ENCODE data around the gene EVI5. TPM values are rescaled to one million over a fixed set of nuclear protein-coding genes. Genes with fewer than 3 reads are reported as not detected.
"Not testable (repeated sequence)": the region's sequence is repeated elsewhere in the genome, so short reads cannot be mapped to it uniquely, and the experiment has no call there.

The EVI5 gene
- total RNA-seq, 1 experiment from 2014 or later = 7.2 TPM

DNA sequence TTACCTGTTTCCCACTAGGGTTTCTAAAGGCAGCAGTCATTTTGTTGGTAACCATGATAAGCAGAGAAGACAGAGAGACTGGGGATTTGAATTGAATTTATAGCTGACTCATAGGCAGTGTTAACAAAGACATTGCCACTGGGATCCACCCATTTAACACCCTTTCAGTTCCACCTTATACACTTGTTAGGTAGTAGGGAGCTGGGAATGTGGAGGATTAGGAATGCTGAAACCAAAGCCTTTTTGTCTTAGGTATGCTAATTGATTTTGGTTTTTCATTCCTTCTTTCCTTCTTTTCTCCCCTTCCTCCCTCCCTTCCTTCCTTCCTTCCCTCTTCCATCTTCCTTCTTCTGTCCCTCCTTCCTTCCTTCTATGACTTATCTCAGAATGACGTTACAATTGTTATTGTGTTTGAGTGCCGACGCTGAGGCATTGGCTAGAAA is 7.5 kb upstream of the EVI5 start:
- DNase-seq (ENCODE audit: low read depth) = peak; percentile 17

- DNase-seq (ENCODE audit: low read depth) = no peak
Observed at GRCh38 chr1:92791487-92792066, 6.7 kb upstream of the EVI5 start.

DNA sequence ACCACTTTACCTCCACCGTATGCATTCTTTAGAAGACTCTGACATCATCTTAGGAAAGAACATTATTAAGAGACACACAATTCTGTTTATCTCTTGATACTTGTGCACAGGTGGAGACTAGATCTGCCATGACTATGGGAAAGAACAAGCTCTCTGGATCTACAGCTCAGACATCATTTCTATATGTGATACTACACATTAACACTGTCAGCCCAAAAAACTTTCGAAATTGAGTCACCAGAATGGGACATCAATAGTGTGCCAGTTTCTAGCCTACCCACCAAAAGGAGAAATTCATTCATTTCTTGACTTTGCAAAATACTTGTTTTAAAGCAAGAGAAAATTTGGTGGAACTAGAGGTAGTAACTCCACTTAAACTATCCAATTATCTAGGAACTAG is 6.0 kb upstream of the EVI5 start:
- no peak for DNase-seq (ENCODE audit: low read depth)

DNA sequence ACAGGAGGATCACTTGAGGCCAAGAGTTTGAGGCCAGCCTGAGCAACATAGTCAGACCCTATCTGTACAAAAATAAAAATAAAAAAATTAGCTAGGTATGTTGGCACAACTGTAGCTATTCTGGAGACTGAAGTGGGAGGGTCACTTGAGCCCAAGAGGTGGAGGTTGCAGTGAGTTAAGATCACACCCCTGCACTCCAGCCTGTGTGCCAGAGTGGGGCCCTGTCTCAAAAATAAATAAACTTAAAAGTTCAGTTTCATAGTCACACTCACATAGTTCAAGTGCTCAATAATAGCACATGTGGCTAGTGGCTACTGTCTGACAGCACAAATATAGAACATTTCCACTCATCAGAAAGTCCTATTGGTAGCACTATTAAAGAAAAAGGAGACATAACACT is 5.2 kb upstream of the EVI5 start:
- DNase-seq (ENCODE audit: low read depth) = no peak

DNA sequence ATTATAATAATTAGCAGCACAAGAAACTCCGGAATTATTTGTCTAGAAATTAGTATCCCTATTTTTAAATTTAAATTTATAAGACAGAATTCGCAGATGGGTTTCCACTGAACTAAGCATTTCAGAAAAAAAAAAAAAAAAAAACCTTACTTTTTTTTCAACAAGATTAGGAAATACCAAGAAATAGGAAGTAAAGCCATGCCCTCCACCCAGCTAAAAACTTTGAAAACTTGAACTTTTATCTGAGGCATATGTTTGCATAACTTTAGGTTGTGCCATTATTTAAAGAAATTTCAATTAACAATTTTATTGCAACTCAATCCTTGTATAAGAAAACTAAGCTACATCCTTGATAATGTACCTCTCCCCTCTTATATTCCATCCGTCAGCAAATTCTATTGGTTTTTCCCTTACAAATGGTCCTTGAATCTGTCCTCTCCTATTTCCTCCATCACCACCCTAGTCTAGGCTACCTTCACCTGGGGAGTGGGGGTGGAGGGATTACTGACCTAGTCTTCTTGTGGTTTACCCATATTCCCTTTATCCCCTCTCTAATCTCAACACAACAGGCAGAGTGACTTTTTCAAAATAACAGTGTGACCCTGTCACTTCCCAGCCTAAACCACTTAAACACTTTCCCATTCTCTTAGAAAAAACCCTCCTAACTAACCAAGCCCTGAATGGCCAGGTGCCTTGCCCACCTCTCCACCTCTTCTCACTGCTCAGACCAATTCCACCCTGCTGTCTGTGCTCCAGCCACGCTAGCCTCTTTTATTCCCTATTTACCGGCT is 1.4 kb upstream of the EVI5 start:
- no peak for DNase-seq (ENCODE audit: low read depth)

DNA sequence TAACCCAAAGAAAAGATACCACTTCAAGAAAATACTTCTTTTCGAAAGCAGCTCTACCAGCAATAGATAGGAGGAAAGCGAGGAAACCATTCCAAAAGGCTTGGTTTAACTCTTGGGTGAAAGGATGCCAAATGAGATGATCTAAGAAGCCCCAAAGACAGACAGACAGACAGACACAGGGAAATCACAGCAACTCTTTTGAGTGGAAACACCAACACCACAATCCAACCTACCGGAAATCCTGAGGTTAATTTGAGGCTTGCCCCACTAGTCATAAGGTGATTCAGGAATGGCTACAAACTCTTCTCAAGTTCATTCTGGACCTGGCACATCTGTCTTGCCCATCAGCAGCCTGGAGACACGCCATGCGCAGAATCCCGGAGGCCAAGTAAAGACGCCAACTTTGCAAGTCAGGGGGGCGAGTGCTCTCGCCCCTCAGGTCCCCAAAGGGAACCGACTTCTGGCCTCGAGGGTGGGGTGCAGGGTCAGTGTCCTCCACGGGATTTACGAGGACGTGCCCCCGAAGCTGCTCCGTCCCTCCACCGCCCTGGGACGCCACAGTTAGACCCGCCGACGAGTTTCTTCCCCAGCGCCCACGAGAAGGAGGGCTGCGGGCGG is 778 bp downstream of the EVI5 start:
- DNase-seq (ENCODE audit: low read depth) = peak; percentile 81

GRCh38 chr1:92783550-92783949 is 1.4 kb downstream of the EVI5 start:
- not testable (repeated sequence) for DNase-seq (ENCODE audit: low read depth)

GRCh38 chr1:92778376-92778775 is 6.5 kb downstream of the EVI5 start:
- DNase-seq (ENCODE audit: low read depth) = no peak

DNA sequence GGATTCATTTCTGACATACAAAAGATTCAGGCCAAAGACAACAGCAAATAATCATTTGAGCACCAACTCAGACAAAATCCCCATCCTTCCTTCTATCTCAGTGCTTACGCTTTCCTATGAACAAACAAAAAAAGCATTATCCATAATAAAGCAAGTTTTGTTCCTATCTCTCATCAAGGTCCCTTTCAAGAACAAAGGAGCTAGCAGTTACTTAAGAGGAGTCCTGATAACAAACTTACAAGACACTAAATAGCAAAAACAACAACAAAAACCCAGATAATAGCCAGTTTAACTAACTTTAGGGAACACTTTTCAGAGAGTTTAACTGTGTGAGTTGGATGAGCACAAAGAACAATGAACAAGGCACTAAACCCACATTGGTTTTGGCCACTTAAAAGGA is 10.5 kb downstream of the EVI5 start:
- DNase-seq (ENCODE audit: low read depth) = no peak

- not testable (repeated sequence) for DNase-seq (ENCODE audit: low read depth)
Observed at GRCh38 chr1:92773749-92774148, 11.2 kb downstream of the EVI5 start.

- no peak for DNase-seq (ENCODE audit: low read depth)
Observed at GRCh38 chr1:92769856-92770255, 15.1 kb downstream of the EVI5 start.

DNA sequence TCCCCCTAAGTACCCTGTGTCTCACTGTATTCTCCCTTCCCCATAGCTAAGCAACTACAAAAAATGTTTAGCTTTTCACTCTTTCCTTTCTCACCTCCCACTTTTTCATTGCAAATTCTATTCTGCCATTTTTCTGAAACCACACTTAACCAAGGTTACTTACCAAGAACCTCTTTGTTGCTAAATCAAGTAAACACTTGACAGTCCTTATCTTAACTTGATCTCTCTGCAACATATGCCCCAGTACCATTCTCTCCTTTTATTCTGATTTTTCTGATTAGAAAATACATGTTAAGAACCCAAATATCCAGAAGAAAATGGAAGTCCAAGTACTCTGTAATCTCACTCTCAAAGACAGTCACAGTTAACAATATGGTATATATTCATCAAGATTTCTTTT is 16.0 kb downstream of the EVI5 start:
- no peak for DNase-seq (ENCODE audit: low read depth)

DNA sequence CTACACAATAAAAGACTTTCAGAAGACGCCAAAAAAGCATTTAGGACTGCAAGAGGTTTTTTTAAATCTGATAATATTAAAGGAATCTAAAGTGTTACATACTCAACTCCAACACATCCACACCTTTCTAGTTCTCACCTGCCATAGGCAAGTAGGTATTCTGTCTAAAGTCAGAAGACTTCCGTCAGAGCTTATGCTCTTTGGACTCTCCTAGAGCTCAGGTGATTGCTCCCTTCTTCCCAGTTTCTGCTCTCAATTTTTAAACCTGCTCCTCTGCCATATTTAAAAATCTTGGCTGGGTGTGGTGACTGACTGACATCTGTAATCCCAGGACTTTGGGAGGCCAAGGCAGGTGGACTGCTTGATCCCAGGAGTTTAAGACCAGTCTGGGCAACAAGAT is 16.6 kb downstream of the EVI5 start:
- DNase-seq (ENCODE audit: low read depth) = no peak

- no peak for DNase-seq (ENCODE audit: low read depth)
Observed at GRCh38 chr1:92764116-92764515, 20.8 kb downstream of the EVI5 start.

- no peak for DNase-seq (ENCODE audit: low read depth)
Observed at GRCh38 chr1:92762355-92762754, 22.6 kb downstream of the EVI5 start.

GRCh38 chr1:92759361-92759760 is 25.5 kb downstream of the EVI5 start:
- DNase-seq (ENCODE audit: low read depth) = no peak

GRCh38 chr1:92756537-92756936 is 28.4 kb downstream of the EVI5 start:
- DNase-seq (ENCODE audit: low read depth) = no peak

GRCh38 chr1:92755541-92756461 is 29.1 kb downstream of the EVI5 start:
- DNase-seq (ENCODE audit: low read depth) = no peak

GRCh38 chr1:92754719-92755050 is 30.2 kb downstream of the EVI5 start:
- DNase-seq (ENCODE audit: low read depth) = no peak

GRCh38 chr1:92754000-92754718 is 30.7 kb downstream of the EVI5 start:
- peak; percentile 69 for DNase-seq (ENCODE audit: low read depth)

GRCh38 chr1:92752719-92753118 is 32.2 kb downstream of the EVI5 start:
- DNase-seq (ENCODE audit: low read depth) = no peak

Measured in HT1080 (cell line).